ENCODE measurements around the gene SHQ1.

Gene SHQ1

DNA sequence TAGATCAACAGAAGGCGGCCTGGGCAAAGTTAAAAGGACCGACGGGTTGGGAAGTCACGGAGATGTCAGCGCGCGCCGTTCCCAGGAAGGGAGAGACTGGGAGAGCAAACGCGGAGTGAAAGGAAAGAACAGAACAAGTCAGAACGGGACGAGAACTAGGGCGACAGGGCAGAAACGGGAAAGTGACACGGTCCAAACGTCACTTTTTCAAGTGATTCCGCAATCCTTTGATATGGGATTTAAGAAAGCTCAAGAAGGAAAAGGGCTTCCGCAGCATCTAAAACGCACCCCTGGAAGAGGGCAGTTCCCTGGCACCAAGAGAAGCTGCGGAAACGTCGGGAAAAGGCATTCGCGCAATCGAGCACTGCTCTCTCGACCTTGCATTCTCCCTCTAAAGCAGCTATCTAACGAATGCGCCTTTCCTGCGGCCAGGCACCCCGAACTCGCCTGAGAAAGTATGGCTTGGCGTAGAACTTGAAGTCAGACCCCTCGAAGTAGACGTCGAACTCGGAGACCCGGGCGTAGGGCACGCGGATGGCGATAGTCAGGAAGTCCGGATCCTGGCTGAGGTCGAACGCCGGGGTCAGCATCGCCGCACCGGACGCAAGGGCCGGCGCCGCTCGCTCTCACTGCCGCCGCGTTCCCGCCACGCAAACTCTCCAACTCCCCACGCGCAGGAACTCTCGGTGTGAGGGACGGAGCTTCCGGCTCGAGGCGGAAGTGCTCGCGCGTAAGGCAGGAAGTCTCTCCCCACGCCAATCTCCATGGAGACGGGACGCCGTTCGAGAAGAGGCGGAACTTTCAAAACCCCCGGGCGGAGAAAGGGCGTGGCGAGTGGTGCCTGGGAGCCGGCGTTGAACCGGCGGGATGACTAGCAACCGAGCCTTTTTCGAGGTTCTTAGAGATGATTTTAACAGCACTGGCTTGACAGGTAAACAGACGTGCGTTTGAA, at the start of gene SHQ1:
SHQ1 (minus strand) TSS at position 695 of the 952 bp plus-strand sequence; CDS start at position 590, 105 bp downstream.
- peak; percentile 94 for DNase-seq (ENCODE audit: low read depth)

- DNase-seq (ENCODE audit: low read depth): no peak
Observed at GRCh38 chr3:72897758-72898007, 49.4 kb upstream of the SHQ1 start.

DNA sequence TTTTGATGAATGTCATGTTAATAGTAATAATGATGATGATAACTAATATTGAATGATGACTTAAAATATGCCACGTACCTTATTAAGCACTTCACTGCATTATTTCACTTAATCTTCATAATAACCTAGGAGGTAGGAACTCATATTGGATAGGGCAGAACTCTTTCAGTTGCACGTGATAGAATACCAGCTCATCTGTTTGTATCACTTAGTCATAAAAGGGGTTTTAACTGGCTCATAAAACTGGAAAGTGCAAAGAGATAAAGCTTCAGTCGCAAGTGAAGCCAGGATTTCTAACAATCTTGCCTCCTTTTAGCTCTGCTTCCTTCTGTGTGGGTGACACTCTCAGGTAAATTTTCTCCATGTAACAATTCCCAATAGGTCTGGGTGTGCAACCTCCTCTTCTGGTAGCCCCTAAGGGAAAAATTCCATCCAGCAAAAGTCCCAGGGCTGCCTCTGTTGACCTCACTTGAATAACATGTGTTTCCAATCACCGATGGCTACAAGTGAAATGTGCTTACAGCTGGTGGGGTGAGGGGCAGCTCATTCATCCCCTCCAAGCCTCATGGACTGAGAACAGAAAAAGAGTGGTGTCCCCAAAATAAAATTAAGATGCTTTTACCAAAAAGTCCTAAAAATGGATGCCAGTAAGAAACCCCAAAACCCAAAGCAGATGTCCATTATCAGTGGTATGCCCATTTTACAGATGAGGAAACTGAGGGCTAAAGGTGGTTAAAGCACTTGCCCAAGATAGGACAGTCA, 48.9 kb upstream of the SHQ1 start:
- no peak for DNase-seq (ENCODE audit: low read depth)

DNA sequence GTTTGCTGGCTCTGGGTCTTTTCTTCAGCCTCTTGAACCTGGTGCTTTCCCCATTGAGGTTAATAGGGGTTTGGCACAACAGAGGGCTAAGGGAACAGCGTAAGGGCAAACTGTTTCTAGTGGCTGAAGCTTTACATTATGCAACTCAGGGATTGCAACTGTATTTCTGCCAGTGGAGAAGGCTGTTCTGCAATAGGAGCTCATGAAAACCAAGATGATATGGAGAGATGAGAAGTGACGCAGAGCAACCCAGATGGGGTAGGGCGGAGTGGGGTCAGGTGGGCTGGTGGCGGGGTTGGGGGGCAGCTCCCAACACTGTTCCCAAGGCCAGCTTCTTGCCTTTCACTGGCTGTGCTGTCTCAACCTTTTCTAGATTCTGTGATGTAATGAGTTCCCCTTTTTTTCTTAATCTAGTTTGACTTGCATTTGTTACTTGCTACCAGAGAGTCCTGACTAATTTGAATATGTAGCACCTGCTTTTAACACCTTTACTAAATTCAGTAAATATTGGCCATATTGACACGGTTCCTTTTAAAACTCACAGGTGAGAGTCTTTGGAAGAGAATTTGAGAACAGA, 46.8 kb upstream of the SHQ1 start:
- DNase-seq (ENCODE audit: low read depth): no peak

DNA sequence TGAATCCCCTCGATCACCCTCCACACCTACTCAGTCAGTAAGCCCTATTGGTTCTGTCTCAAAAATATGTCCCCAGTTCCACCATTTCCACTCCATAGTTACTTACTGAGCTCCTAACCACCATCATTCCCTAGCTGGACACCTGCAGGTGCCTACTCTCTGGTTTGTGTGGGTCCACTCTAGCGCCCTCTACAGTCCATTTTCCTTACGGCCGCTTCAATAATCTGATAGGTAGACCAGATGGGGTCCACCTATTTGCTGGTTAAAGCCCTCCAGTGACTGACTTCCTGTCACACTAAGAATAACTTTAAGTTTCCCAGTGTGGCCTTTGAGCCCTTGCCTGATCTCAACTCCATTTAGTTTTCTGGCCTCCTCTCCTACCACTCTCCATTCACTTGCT, 44.6 kb upstream of the SHQ1 start:
- no peak for DNase-seq (ENCODE audit: low read depth)

- DNase-seq (ENCODE audit: low read depth): no peak
Observed at GRCh38 chr3:72892081-72892775, 44.0 kb upstream of the SHQ1 start.

- DNase-seq (ENCODE audit: low read depth): no peak
Observed at GRCh38 chr3:72891053-72891855, 43.0 kb upstream of the SHQ1 start.

- DNase-seq (ENCODE audit: low read depth): no peak
Observed at GRCh38 chr3:72890166-72890925, 42.1 kb upstream of the SHQ1 start.

- no peak for DNase-seq (ENCODE audit: low read depth)
Observed at GRCh38 chr3:72889310-72890165, 41.3 kb upstream of the SHQ1 start.

GRCh38 chr3:72888546-72889309, 40.5 kb upstream of the SHQ1 start:
- no peak for DNase-seq (ENCODE audit: low read depth)

- peak; percentile 5 for DNase-seq (ENCODE audit: low read depth)
Observed at GRCh38 chr3:72887705-72888545, 39.7 kb upstream of the SHQ1 start, which contains the start of gene GXYLT2. Gene GXYLT2, plus strand, starts transcription at chr3:72888046. Its CDS starts 188 bp downstream, at chr3:72888234.

- no peak for DNase-seq (ENCODE audit: low read depth)
Observed at GRCh38 chr3:72887343-72887704, 39.1 kb upstream of the SHQ1 start.

- DNase-seq (ENCODE audit: low read depth): no peak
Observed at GRCh38 chr3:72872183-72872582, 23.9 kb upstream of the SHQ1 start.

DNA sequence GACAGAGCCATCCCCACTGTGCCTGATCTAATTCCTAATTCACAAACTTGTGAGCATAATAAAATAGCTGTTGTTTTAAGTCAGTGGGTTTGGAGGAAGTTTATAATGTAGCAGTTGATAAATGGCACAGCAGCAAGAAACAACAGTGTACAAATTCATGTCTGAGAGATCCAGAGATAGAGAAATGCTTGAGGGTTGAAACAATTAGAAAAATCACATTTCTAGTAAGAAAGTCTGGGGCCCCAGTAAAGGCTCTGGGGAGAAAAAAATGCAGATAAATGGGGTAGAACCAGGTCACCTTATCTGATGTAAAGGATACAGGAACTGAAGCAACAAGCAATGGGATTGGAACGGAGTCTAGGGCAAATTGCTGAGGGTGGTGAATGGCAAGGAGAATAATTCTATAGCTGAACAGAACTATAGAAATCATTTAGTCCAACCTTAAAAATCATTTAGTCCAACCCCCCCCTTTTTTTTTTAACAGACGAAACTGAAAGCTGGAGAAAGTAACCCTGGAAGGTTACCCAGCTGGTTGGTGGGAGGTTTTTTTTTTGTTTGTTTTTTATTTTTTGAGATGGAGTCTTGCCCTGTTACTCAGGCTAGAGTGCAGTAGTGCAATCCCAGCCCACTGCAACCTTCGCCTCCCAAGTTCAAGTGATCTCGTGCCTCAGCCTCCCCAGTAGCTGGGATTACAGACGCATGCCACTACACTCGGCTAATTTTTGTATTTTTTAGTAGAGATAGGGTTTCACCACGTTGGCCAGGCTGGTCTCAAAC, 14.3 kb upstream of the SHQ1 start:
- no peak for DNase-seq (ENCODE audit: low read depth)

- DNase-seq (ENCODE audit: low read depth): no peak
Observed at GRCh38 chr3:72860846-72861245, 12.6 kb upstream of the SHQ1 start.

DNA sequence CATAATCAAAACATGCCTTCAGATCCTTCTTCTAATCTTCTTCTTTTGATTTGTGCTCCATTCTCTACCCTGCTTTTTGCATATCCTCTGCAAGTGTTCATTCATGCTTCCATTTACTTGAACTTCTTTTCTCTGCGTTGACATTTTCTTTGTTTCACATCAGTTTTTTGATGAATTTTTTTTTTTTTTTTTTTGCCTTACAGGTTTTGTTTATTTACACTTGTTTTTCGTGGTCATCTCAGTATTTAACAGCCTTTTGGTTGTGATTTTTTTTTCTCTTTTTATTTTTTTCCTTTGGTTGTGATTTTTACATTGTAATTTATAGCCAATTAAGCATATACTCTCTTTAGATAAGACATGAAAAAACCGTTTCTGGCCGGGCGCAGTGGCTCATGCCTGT, 11.8 kb upstream of the SHQ1 start:
- no peak for DNase-seq (ENCODE audit: low read depth)

- DNase-seq (ENCODE audit: low read depth): no peak
Observed at GRCh38 chr3:72855001-72855400, 6.8 kb upstream of the SHQ1 start.
